Activated T-cell treated with anti-CD3 and anti-CD28 coated beads, Interleukin-2, amount 50 U/mL, for 72 hours (primary cell): Measurements from ENCODE around the gene ATP6V1E1. TPM values are rescaled to one million over a fixed set of nuclear protein-coding genes. Genes with fewer than 3 reads are reported as not detected.
"Not testable (repeated sequence)": the region's sequence is repeated elsewhere in the genome, so short reads cannot be mapped to it uniquely, and the experiment has no call there.

ENCODE experiments used
- ATAC-seq, 2 donors: fragments of 150-1000 bp; cut with Tn5 transposase; replicated peaks in 1 of 2; 2 replicates each; pipeline ENCODE4 v1.10.0; 2021; ENCODE audit warnings: moderate library complexity in 2 of 2, mild to moderate bottlenecking in 1 of 2
- DNase-seq, 2 donors: peaks; one replicate each; pipeline ENCODE4 v3.0.0; 2021 to 2022; ENCODE audit warnings: mixed read lengths in 1 of 2
- H3K27ac Mint-ChIP-seq: one replicate; pipeline ENCODE4 v1.8.0; 2022; ENCODE audit warnings: mild to moderate bottlenecking, moderate library complexity, mixed read lengths
- H3K27me3 Mint-ChIP-seq: one replicate; pipeline ENCODE4 v1.8.0; 2022; ENCODE audit warnings: low read depth, mixed read lengths
- H3K36me3 Mint-ChIP-seq, 2 donors: one replicate each; pipeline ENCODE4 v1.8.0; 2022; ENCODE audit warnings: mixed read lengths in 2 of 2, mild to moderate bottlenecking in 1 of 2; ENCODE audit not compliant: insufficient read depth in 2 of 2
- H3K4me1 Mint-ChIP-seq: one replicate; pipeline ENCODE4 v1.8.0; 2022; ENCODE audit warnings: low read depth, mixed read lengths
- H3K4me3 Mint-ChIP-seq, 2 donors: one replicate each; pipeline ENCODE4 v1.8.0; 2022; ENCODE audit warnings: mild to moderate bottlenecking in 2 of 2, mixed read lengths in 2 of 2, moderate library complexity in 2 of 2
- H3K9me3 Mint-ChIP-seq, 2 donors: one replicate each; pipeline ENCODE4 v1.8.0; 2022; ENCODE audit warnings: mixed read lengths in 2 of 2
- total RNA-seq, 2 donors: library from RNA; stranded (reverse); gene quantifications; one replicate each; pipeline ENCODE4 v1.2.3, GENCODE V29; 2022

The ATP6V1E1 gene
- total RNA-seq, 2 donors from 2014 or later: 83.4 to 89.5 TPM

DNA sequence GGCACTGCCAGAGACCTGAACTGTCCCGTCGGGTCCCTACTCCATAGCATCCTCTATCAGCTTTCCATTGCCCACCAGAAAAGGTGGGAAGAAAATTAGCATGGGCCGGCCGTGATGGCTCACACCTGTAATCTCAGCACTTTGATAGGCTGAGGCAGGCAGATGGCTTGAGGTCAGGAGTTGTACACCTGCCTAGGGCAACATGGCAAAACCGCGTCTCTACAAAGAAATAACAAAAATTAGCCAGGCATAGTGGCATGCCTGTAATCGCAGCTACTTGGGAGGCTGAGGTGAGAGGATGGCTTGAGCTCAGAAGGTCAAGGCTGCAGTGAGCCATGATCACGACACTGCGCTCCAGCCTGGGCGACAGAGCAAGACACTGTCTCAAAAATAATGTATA is 61.8 kb downstream of the ATP6V1E1 start:
- H3K4me1 Mint-ChIP-seq: no peaks in the 10 kb centered on the region
- no peak overlapping the region for H3K4me3 Mint-ChIP-seq
- no peak for ATAC-seq
- H3K27ac Mint-ChIP-seq: no peak overlapping the region
- DNase-seq: no peak
- peaks cover 8% of the 10 kb centered on the region for H3K27me3 Mint-ChIP-seq
- H3K9me3 Mint-ChIP-seq: no peaks in the 10 kb centered on the region
- no peaks in the 10 kb centered on the region for H3K36me3 Mint-ChIP-seq

DNA sequence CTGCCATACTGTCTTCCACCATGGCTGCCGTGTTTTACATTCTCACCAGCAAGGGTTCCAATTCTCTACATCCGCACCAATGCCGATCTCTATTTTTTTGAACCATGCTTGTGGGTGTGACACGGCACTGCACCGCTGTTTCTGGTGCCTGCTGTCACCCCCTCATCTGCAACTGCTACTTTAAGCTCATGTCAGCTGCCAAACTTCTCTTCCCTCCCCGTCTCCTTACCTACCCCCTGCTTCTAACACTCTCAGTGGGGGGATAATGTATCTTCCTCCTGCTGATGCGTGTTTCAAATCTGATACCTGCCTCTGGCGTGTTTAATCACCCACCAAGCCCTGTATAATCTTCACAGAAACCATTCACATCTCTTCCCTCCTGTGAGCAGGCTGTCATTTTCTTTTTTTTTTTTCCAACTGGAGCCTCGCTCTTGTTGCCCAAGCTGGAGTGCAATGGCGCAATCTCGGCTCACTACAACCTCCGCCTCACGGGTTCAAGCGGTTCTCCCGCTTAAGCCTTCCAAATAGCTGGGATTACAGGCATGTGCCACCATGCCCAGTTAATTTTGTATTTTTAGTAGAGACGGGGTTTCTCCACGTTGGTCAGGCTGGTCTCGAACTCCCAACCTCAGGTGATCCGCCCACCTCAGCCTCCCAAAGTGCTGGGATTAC is 62.4 kb downstream of the ATP6V1E1 start:
- not testable (repeated sequence) for H3K27ac Mint-ChIP-seq, H3K27me3 Mint-ChIP-seq, ATAC-seq, H3K4me1 Mint-ChIP-seq, H3K36me3 Mint-ChIP-seq, H3K4me3 Mint-ChIP-seq, H3K9me3 Mint-ChIP-seq, DNase-seq

DNA sequence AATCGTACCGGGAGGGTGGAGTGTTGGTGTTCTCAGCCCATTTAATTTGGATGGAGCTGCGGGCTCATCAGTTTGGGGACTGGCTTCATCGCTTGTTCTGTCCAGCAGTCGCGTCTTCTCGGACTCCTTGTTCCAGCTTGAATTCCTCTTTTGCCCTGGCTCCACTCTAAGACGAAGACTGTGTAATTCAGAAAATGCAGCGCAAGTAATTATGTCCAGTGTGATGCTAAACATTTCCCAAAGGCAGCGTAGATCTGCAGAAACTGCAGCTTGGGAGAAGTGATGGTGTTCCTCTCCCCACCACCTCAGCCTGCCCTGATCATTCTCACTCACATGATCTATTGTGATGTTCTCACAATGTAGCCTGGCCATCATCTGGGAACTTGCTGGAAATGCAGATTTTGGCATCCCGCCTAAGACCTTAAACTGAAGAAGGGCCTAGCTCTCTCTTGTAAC is 64.6 kb downstream of the ATP6V1E1 start:
- H3K4me1 Mint-ChIP-seq: no peaks in the 10 kb centered on the region
- H3K9me3 Mint-ChIP-seq: no peaks in the 10 kb centered on the region
- DNase-seq (no peak), ATAC-seq (no peak)
- H3K4me3 Mint-ChIP-seq: no peak overlapping the region
- peaks cover 8% of the 10 kb centered on the region for H3K27me3 Mint-ChIP-seq
- H3K36me3 Mint-ChIP-seq: no peaks in the 10 kb centered on the region
- H3K27ac Mint-ChIP-seq: no peak overlapping the region

DNA sequence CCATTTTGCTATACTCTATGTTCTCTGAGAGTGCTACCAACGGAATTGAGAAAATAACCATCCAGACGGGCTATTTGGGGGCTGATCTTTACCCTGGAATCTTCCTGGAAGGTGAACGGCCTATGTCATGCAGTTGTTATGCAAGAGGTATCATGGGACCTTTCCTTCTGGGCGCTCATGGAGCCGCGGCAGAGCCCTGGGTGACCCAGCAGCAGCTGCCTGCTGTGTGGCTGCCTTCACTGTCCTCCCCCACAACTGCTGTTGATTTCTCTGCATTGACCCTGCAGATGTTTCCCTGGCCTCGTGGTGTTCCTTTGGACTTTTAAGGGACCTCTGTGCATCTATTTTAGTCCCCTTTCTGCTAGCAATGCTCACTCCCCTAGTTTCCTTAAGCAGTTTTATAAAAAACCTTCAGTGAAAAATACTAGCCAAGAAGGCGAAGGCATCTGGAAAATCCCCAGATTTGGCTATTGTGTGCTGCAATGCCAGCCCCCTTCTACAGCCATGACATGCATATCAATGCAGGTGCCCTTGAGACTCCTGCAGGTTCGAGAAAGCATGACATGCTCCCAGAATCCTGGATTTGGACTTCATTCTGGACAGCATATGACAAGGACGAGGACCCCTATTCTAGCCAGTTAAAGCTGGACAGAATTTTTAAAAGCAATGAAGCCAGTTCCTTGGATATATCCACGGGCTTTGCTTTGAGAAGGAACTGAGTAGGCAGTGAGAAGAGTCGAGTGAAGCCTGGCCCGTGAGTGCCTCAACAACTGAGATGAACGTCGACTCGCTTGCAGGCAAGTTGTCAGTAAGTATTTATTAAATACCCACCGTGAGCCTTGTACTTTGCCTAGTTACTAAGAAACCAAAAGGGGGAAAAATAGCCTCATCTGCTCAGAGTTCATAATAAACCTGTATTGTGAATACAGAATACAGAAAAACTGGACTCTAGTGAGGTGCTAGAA is 65.4 kb downstream of the ATP6V1E1 start, which contains the start of gene SLC25A18:
SLC25A18 (plus strand) TSS at position 593 of the 965 bp plus-strand sequence. CDS start 16,447 bp downstream, outside the sequence.
- ATAC-seq (no peak), DNase-seq (no peak)
- no peak within 1 kb of the TSS for H3K27ac Mint-ChIP-seq
- no peaks in the 10 kb centered on the region for H3K9me3 Mint-ChIP-seq
- no peaks in the 10 kb centered on the region for H3K4me1 Mint-ChIP-seq
- H3K27me3 Mint-ChIP-seq: peaks cover 8% of the 10 kb centered on the region
- no peak within 1 kb of the TSS for H3K4me3 Mint-ChIP-seq
- H3K36me3 Mint-ChIP-seq: no peaks in the 10 kb centered on the region

DNA sequence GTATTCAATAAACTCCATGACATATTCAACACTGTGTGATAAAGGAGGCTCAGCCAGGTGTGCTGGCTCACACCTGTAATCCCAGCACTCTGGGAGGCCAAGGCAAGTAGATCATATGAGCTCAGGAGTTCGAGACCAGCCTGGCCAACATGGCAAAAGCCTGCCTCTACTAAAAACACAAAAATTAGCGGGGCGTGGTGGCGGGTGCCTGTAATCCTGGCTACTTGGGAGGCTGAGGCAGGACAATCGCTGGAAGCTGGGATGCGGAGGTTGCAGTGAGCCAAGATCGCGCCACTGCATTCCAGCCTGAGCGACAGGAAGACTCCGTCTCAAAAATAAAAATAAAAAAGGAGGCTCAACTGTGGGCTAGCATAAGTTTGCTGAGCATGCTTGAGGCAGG is 69.4 kb downstream of the ATP6V1E1 start:
- no peak for ATAC-seq
- Mint-ChIP-seq H3K27me3 (no peaks in the 10 kb centered on the region), H3K9me3 (no peaks in the 10 kb centered on the region), H3K4me3 (no peak overlapping the region), H3K36me3 (no peaks in the 10 kb centered on the region), H3K27ac (no peak overlapping the region), H3K4me1 (no peaks in the 10 kb centered on the region)
- DNase-seq: no peak

DNA sequence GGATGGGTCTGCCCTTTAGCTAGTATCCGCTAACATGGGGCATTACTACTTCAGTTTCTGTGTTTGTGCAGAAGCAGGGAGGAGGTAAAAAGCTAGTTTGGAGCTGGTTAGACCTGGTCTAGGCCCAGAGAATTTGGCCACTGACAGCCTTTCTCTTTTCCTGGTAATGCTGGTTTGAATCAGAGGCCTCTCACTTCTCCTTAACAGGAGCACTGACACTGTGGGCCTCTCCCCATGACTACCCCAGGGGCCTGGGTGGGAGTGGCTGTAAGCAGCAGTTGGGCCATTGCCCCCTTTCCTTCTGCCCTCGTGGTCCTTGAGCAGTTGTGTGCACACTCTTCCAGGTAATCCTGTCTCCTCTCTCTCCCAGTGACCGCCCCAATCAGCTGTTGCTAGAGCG is 73.7 kb downstream of the ATP6V1E1 start:
- Mint-ChIP-seq H3K27me3 (no peaks in the 10 kb centered on the region), H3K9me3 (no peaks in the 10 kb centered on the region), H3K27ac (no peak overlapping the region), H3K4me1 (no peaks in the 10 kb centered on the region), H3K36me3 (no peaks in the 10 kb centered on the region), H3K4me3 (no peak overlapping the region)
- ATAC-seq: no peak
- DNase-seq: no peak

DNA sequence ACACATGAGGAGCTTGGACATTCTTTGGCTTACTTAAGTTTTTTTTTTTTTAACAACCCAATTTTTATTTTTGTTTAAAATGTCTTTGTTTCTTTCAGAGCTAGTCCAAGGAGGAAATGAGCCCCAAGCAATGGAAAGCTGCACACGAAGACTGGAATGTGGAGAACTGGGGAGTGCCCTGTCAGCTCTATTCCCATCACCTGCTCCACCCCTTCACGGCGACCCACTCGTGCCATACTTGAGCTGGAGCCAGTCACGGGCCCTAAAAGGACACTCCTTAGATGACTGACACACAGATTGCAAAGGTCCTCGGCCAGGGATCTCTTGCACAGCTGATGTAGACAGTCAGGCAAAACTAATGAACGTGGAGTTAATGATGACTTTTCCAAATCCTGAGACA is 75.8 kb downstream of the ATP6V1E1 start:
- no peak for DNase-seq
- ATAC-seq: no peak
- Mint-ChIP-seq H3K36me3 (no peaks in the 10 kb centered on the region), H3K4me1 (no peaks in the 10 kb centered on the region), H3K9me3 (no peaks in the 10 kb centered on the region), H3K27ac (no peak overlapping the region), H3K27me3 (no peaks in the 10 kb centered on the region), H3K4me3 (no peak overlapping the region)

DNA sequence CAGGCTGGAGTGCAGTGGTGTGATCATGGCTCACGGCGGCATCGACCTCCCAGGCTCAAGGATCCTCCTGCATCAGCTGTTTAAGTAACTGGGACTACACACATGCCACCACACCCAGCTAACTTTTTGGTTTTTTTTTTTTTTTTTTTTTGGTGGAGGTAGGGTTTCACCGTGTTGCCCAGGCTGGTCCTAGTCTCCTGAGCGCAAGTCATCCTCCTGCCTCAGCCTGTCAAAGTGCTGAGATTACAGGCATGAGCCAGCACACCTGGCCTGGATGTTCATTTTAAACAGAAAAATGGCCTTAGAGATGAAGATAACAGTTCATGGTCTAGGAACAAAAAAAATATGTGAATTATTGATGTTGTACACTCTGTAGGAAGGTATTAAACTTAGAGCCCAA is 78.9 kb downstream of the ATP6V1E1 start:
- Mint-ChIP-seq H3K9me3 (no peaks in the 10 kb centered on the region), H3K27ac (no peak overlapping the region), H3K4me3 (no peak overlapping the region), H3K36me3 (no peaks in the 10 kb centered on the region), H3K27me3 (no peaks in the 10 kb centered on the region), H3K4me1 (no peaks in the 10 kb centered on the region)
- DNase-seq (no peak), ATAC-seq (no peak)

DNA sequence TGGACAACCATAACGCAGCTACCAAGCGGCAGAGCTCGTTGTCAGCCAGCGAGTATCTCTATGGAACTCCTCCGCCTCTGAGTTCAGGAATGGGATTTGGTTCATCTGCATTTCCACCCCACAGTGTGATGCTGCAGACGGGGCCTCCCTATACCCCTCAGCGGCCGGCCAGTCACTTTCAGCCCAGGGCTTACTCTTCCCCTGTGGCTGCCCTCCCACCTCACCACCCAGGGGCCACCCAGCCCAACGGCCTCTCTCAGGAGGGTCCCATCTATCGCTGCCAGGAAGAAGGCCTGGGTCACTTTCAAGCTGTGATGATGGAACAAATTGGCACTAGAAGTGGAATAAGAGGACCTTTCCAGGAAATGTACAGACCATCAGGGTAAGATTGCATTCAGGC is 79.4 kb downstream of the ATP6V1E1 start:
- Mint-ChIP-seq H3K9me3 (no peaks in the 10 kb centered on the region), H3K27me3 (no peaks in the 10 kb centered on the region), H3K27ac (no peak overlapping the region), H3K4me3 (no peak overlapping the region), H3K36me3 (no peaks in the 10 kb centered on the region), H3K4me1 (no peaks in the 10 kb centered on the region)
- DNase-seq (no peak), ATAC-seq (no peak)

DNA sequence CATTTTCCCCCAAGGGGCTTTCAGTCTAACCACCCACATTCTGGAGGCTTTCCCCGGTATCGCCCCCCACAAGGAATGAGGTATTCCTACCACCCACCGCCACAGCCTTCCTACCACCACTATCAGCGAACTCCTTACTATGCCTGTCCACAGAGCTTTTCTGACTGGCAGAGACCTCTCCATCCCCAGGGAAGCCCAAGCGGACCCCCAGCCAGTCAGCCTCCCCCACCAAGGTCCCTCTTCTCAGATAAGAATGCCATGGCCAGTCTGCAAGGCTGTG is 79.9 kb downstream of the ATP6V1E1 start:
- Mint-ChIP-seq H3K4me1 (no peaks in the 10 kb centered on the region), H3K27me3 (no peaks in the 10 kb centered on the region), H3K9me3 (no peaks in the 10 kb centered on the region), H3K36me3 (no peaks in the 10 kb centered on the region), H3K4me3 (no peak overlapping the region), H3K27ac (no peak overlapping the region)
- ATAC-seq (no peak), DNase-seq (no peak)

DNA sequence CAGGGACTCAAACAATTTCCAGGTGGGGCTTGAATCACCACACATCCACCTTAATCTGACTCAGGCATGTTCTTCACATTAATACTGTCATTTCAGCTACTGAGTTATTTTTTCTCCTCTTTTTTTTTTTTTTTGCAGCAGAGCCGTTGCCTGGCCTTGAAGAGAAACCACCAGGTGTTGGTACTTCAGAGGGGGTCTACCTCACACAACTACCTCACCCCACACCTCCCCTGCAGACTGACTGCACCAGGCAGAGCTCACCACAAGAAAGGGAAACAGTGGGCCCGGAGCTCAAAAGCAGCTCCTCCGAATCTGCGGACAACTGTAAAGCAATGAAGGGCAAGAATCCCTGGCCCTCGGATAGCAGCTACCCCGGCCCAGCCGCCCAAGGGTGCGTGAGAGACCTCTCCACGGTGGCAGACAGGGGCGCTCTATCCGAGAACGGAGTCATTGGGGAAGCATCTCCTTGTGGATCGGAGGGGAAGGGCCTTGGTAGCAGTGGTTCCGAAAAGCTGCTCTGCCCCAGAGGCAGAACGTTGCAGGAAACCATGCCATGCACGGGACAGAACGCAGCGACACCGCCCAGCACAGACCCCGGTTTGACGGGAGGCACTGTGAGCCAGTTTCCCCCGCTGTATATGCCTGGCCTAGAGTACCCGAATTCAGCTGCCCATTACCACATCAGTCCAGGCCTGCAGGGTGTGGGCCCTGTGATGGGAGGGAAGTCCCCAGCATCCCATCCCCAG is 80.4 kb downstream of the ATP6V1E1 start:
- H3K4me1 Mint-ChIP-seq: no peaks in the 10 kb centered on the region
- DNase-seq (no peak), ATAC-seq (no peak)
- H3K9me3 Mint-ChIP-seq: no peaks in the 10 kb centered on the region
- no peaks in the 10 kb centered on the region for H3K27me3 Mint-ChIP-seq
- no peak overlapping the region for H3K27ac Mint-ChIP-seq
- no peaks in the 10 kb centered on the region for H3K36me3 Mint-ChIP-seq
- H3K4me3 Mint-ChIP-seq: no peak overlapping the region

DNA sequence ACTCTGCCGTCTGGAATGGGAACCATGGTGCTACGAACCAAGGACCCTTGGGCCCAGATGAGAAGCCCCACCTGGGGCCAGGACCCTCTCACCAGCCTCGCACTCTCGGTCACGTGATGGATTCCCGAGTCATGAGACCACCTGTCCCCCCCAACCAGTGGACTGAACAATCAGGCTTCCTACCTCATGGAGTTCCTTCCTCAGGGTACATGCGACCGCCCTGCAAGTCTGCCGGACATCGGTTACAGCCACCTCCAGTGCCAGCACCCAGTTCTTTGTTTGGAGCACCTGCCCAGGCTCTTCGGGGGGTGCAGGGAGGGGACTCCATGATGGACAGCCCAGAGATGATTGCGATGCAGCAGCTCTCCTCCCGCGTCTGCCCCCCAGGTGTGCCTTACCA is 86.1 kb downstream of the ATP6V1E1 start:
- no peak for ATAC-seq
- no peak for DNase-seq
- Mint-ChIP-seq H3K36me3 (no peaks in the 10 kb centered on the region), H3K9me3 (no peaks in the 10 kb centered on the region), H3K27ac (no peak overlapping the region), H3K4me1 (no peaks in the 10 kb centered on the region), H3K27me3 (no peaks in the 10 kb centered on the region), H3K4me3 (no peak overlapping the region)
